Stomach (tissue), 9 donors: ENCODE data around the gene EGLN2. TPM values are rescaled to one million over a fixed set of nuclear protein-coding genes. Genes with fewer than 3 reads are reported as not detected.
A peak's percentile ranks its signal among the peaks of the same experiment; 100 is the strongest.
"Not testable (repeated sequence)": the region's sequence is repeated elsewhere in the genome, so short reads cannot be mapped to it uniquely, and the experiment has no call there.

Experiments
- DNase-seq, 2 donors: peaks; one replicate each; pipeline versions ENCODE4 v3.0.0 to v3.0.0-alpha.2; 2013 to 2019
- H3K27ac ChIP-seq, 5 donors: fragments of 200-600 bp in 4 of 5; sonication (generic) in 4 of 5; one replicate each; pipeline ENCODE4 v1.5.1; 2013 to 2019; ENCODE audit warnings: mild to moderate bottlenecking in 1 of 5, moderate library complexity in 1 of 5
- H3K27me3 ChIP-seq, 3 donors: fragments of 200-600 bp; sonication (generic); one replicate each; pipeline ENCODE4 v1.5.1; 2017 to 2019; ENCODE audit warnings: mixed run types in 1 of 3
- H3K36me3 ChIP-seq, 4 donors: fragments of 200-600 bp; sonication (generic); 1 replicate in 3 of 4; 2 replicates in 1 of 4; pipeline ENCODE4 v1.5.1; 2016 to 2019
- H3K4me1 ChIP-seq, 4 donors: fragments of 200-600 bp; sonication (generic); one replicate each; pipeline ENCODE4 v1.5.1; 2016 to 2019
- H3K4me3 ChIP-seq, 4 donors: fragments of 200-600 bp; sonication (generic) in 3 of 4; one replicate each; pipeline ENCODE4 v1.5.1; 2016 to 2019; ENCODE audit warnings: mild to moderate bottlenecking in 1 of 4
- H3K9me3 ChIP-seq, 4 donors: fragments of 200-600 bp; sonication (generic); one replicate each; pipeline ENCODE4 v1.5.1; 2016 to 2019
- CTCF ChIP-seq, 7 experiments: fragments of 450-650 bp in 4 of 7; fragments of 200-600 bp in 3 of 7; sonication (generic) in 3 of 7; IDR thresholded peaks; one replicate each; pipeline ENCODE4 v1.5.1; 2016 to 2019; ENCODE audit warnings: antibody characterized with exemption in 7 of 7, control low read depth in 2 of 7, mild to moderate bottlenecking in 1 of 7
- EP300 ChIP-seq: sonication (generic); formaldehyde crosslinking; IDR thresholded peaks from one replicate; pipeline ENCODE4 v1.6.1; 2017; ENCODE audit warnings: antibody characterized with exemption
- POLR2A ChIP-seq, 4 donors: fragments of 450-650 bp; IDR thresholded peaks; one replicate each; pipeline ENCODE4 v1.6.1; 2016; ENCODE audit warnings: antibody characterized with exemption in 4 of 4, control low read depth in 2 of 4, mild to moderate bottlenecking in 1 of 4, moderate library complexity in 1 of 4
- POLR2AphosphoS5 ChIP-seq, 3 donors: sonication (generic); formaldehyde crosslinking; IDR thresholded peaks; one replicate each; pipeline ENCODE4 v1.6.1; 2016; ENCODE audit warnings: antibody characterized with exemption in 3 of 3
- WGBS, 5 donors: extraction: QIAGEN DNeasy Blood & Tissue Kit in 3 of 5; methylation state at CpG; one replicate each; pipeline versions ENCODE4 v1.1.5 to v1.1.7; 2013 to 2018; 5-methylcytosine and 5-hydroxymethylcytosine counted together
- intact Hi-C: fragments of 100-400 bp; cut with DNase I; formaldehyde crosslinking; loops from one replicate; pipeline ENCODE4 v1.15.1; 2023; ENCODE audit warnings: low total_unique reads
- polyA plus RNA-seq, 3 donors: library from polyadenylated mRNA; stranded (reverse); fragments of 200-250 nt; gene quantifications; one replicate each; pipeline ENCODE4 v1.2.3, GENCODE V29; 2013
- total RNA-seq, 5 donors: library from RNA; depleted of rRNA; stranded (reverse); fragments of >200 nt; gene quantifications; one replicate each; pipeline versions ENCODE4 v1.1.0 to v1.2.3, GENCODE V29; 2014 to 2016
- donor health status: healthy with polysubstance abuse.
- donor health status: Bipolar disorder and iron deficiency.
- donor health status: healthy.

EGLN2 gene
- total and polyA plus RNA-seq, 8 donors: 30.0 to 115 (median 71.4) TPM

GRCh38 chr19:40825460-40826095 lies 26.6 kb downstream of the EGLN2 start:
- 91 to 100% (median 97%) methylated on average over 1 to 6 of the region's 6 CpGs for WGBS, 5 donors

GRCh38 chr19:40826312-40826698 lies 27.3 kb downstream of the EGLN2 start:
- DNase-seq, intact Hi-C loops, H3K4me3 ChIP-seq, H3K27ac ChIP-seq, H3K9me3 ChIP-seq, H3K27me3 ChIP-seq: not testable (repeated sequence)
- Histone ChIP-seq H3K4me1 (peaks cover 6 to 23% (median 15%) of the 10 kb centered on the region in 4 donors), H3K36me3 (peaks cover 0 to 22% (median 13%) of the 10 kb centered on the region in 4 donors)
- WGBS, 5 donors: 76 to 91% (median 83%) methylated on average over 6 to 8 of the region's 14 CpGs

More at GRCh38 chr19:40825460-40826095, 26.6 kb downstream of the EGLN2 start:
- intact Hi-C loops, H3K9me3 ChIP-seq, H3K27me3 ChIP-seq, H3K27ac ChIP-seq, H3K4me3 ChIP-seq: not testable (repeated sequence)
- Histone ChIP-seq H3K4me1 (peaks cover 6 to 23% (median 15%) of the 10 kb centered on the region in 4 donors), H3K36me3 (peaks cover 0 to 22% (median 13%) of the 10 kb centered on the region in 4 donors)
- peak in 1 of 2 donors; percentile 16 for DNase-seq

GRCh38 chr19:40826699-40827385 lies 27.9 kb downstream of the EGLN2 start:
- H3K9me3 ChIP-seq, H3K27me3 ChIP-seq, intact Hi-C loops, H3K27ac ChIP-seq, H3K4me3 ChIP-seq: not testable (repeated sequence)
- Histone ChIP-seq H3K4me1 (peaks cover 6 to 23% (median 15%) of the 10 kb centered on the region in 4 donors), H3K36me3 (peaks cover 0 to 22% (median 13%) of the 10 kb centered on the region in 4 donors)
- 78 to 89% (median 83%) methylated on average over 29 of the region's 29 CpGs for WGBS, 5 donors
- DNase-seq: peak in 1 of 2 donors; percentile 25

GRCh38 chr19:40827386-40828247 lies 28.6 kb downstream of the EGLN2 start:
- H3K4me1 ChIP-seq: peaks cover 1 to 16% (median 10%) of the 10 kb centered on the region in 4 donors
- WGBS, 5 donors: 93 to 98% (median 96%) methylated on average over 22 of the region's 22 CpGs
- no peaks in the 10 kb centered on the region for H3K9me3 ChIP-seq
- peaks cover 0 to 22% (median 13%) of the 10 kb centered on the region in 4 donors for H3K36me3 ChIP-seq
- H3K27ac ChIP-seq: no peak overlapping the region
- TF ChIP-seq POLR2A (IDR thresholded peaks at IDR 0.05) (no peak), CTCF (IDR thresholded peaks at IDR 0.05) (no peak), POLR2AphosphoS5 (IDR thresholded peaks at IDR 0.05) (no peak), EP300 (no peak)
- no peaks in the 10 kb centered on the region for H3K27me3 ChIP-seq
- H3K4me3 ChIP-seq: no peak overlapping the region
- intact Hi-C loops: no loop called here
- DNase-seq: peak in 1 of 2 donors; percentile 23

- peaks cover 0 to 22% (median 13%) of the 10 kb centered on the region in 4 donors for H3K36me3 ChIP-seq
- peaks cover 0 to 4% (median 0%) of the 10 kb centered on the region in 4 donors for H3K4me1 ChIP-seq
- no peak for DNase-seq
- H3K27me3 ChIP-seq: no peaks in the 10 kb centered on the region
- H3K9me3 ChIP-seq: no peaks in the 10 kb centered on the region
- H3K4me3 ChIP-seq: no peak overlapping the region
- intact Hi-C loops: no loop called here
- H3K27ac ChIP-seq: no peak overlapping the region
- no peak for TF ChIP-seq POLR2AphosphoS5 (IDR thresholded peaks at IDR 0.05)
- no peak for TF ChIP-seq POLR2A (IDR thresholded peaks at IDR 0.05)
- no peak for TF ChIP-seq CTCF (IDR thresholded peaks at IDR 0.05)
- no peak for TF ChIP-seq EP300
These were observed 30.2 kb downstream of the EGLN2 start for GRCh38 chr19:40829205-40829604.

- H3K27ac ChIP-seq, H3K4me3 ChIP-seq, intact Hi-C loops, H3K9me3 ChIP-seq, H3K4me1 ChIP-seq, H3K27me3 ChIP-seq, DNase-seq: not testable (repeated sequence)
- 94 to 98% (median 95%) methylated on average over 16 of the region's 16 CpGs for WGBS, 5 donors
- H3K36me3 ChIP-seq: peaks cover 0 to 22% (median 13%) of the 10 kb centered on the region in 4 donors
These were observed 31.8 kb downstream of the EGLN2 start for GRCh38 chr19:40830741-40831140.
